ENCODE data around the gene HTR7.
"Not testable (repeated sequence)": the region's sequence is repeated elsewhere in the genome, so short reads cannot be mapped to it uniquely, and the experiment has no call there.

Gene HTR7

GRCh38 chr10:90889636-90890035 lies 31.8 kb upstream of the HTR7 start:
- in situ Hi-C loops (cut with HindIII; ENCODE audit: low pct_ligation_motif_present, low sequenced_read_pairs), result no loop called here
- no peak for TF ChIP-seq CTCF (IDR thresholded peaks at IDR 0.05; ENCODE audit: low read depth, low read length, missing control alignments)
- no peak overlapping the region for H3K27ac ChIP-seq
- H3K36me3 ChIP-seq (replicated peaks), result peaks cover 15% of the 10 kb centered on the region
- H3K27me3 ChIP-seq (replicated peaks), result no peaks in the 10 kb centered on the region
- H3K4me3 ChIP-seq (ENCODE audit: low read depth, low read length), result no peak overlapping the region
- no peak for DNase-seq

GRCh38 chr10:90888387-90888786 lies 30.5 kb upstream of the HTR7 start:
- no peak for DNase-seq
- in situ Hi-C loops (cut with HindIII; ENCODE audit: low pct_ligation_motif_present, low sequenced_read_pairs), result no loop called here
- Histone ChIP-seq H3K27ac (no peak overlapping the region), H3K4me3 (ENCODE audit: low read depth, low read length) (no peak overlapping the region), H3K36me3 (replicated peaks) (peaks cover 15% of the 10 kb centered on the region), H3K27me3 (replicated peaks) (no peaks in the 10 kb centered on the region)
- no peak for TF ChIP-seq CTCF (IDR thresholded peaks at IDR 0.05; ENCODE audit: low read depth, low read length, missing control alignments)

GRCh38 chr10:90887555-90887954 lies 29.7 kb upstream of the HTR7 start:
- in situ Hi-C loops (cut with HindIII; ENCODE audit: low pct_ligation_motif_present, low sequenced_read_pairs), result no loop called here
- H3K27me3 ChIP-seq (replicated peaks), result no peaks in the 10 kb centered on the region
- no peak overlapping the region for H3K27ac ChIP-seq

DNA sequence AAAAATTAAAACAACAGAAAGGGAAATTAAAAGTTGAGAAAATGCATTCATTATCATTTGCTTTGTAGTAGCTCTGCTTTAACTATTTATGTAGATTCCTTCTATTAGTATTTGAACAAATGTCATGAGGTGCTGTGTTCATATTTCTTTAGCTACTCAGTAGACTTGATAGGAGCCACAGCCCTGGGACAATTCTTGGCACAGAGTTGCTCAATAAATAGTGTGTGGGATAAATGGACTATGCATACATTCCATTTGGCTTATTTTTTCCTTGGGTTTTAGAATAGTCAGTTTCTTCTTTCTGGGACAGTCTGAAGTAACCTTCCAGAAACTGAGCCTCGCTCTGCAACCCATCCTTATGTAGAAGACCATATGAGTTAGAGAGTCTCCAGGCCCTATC lies 27.3 kb upstream of the HTR7 start:
- DNase-seq, result peak; percentile 71
- no peaks in the 10 kb centered on the region for H3K27me3 ChIP-seq (replicated peaks)
- H3K36me3 ChIP-seq (replicated peaks), result peaks cover 15% of the 10 kb centered on the region
- in situ Hi-C loops (cut with HindIII; ENCODE audit: low pct_ligation_motif_present, low sequenced_read_pairs), result no loop called here
- peak overlapping the region; percentile 20 for H3K27ac ChIP-seq
- H3K4me3 ChIP-seq (ENCODE audit: low read depth, low read length), result no peak overlapping the region
- TF ChIP-seq CTCF (IDR thresholded peaks at IDR 0.05; ENCODE audit: low read depth, low read length, missing control alignments), result no peak

More at GRCh38 chr10:90887555-90887954, 29.7 kb upstream of the HTR7 start:
- DNase-seq, result no peak
- H3K4me3 ChIP-seq (ENCODE audit: low read depth, low read length), result no peak overlapping the region
- no peak for TF ChIP-seq CTCF (IDR thresholded peaks at IDR 0.05; ENCODE audit: low read depth, low read length, missing control alignments)
- peaks cover 15% of the 10 kb centered on the region for H3K36me3 ChIP-seq (replicated peaks)

- peak; percentile 17 for DNase-seq
- Histone ChIP-seq H3K36me3 (replicated peaks) (peaks cover 17% of the 10 kb centered on the region), H3K27ac (peak overlapping the region; percentile 20), H3K27me3 (replicated peaks) (no peaks in the 10 kb centered on the region), H3K4me3 (ENCODE audit: low read depth, low read length) (no peak overlapping the region)
- no peak for TF ChIP-seq CTCF (IDR thresholded peaks at IDR 0.05; ENCODE audit: low read depth, low read length, missing control alignments)
- in situ Hi-C loops (cut with HindIII; ENCODE audit: low pct_ligation_motif_present, low sequenced_read_pairs), result no loop called here
Measured at GRCh38 chr10:90884431-90884830, 26.6 kb upstream of the HTR7 start.

DNA sequence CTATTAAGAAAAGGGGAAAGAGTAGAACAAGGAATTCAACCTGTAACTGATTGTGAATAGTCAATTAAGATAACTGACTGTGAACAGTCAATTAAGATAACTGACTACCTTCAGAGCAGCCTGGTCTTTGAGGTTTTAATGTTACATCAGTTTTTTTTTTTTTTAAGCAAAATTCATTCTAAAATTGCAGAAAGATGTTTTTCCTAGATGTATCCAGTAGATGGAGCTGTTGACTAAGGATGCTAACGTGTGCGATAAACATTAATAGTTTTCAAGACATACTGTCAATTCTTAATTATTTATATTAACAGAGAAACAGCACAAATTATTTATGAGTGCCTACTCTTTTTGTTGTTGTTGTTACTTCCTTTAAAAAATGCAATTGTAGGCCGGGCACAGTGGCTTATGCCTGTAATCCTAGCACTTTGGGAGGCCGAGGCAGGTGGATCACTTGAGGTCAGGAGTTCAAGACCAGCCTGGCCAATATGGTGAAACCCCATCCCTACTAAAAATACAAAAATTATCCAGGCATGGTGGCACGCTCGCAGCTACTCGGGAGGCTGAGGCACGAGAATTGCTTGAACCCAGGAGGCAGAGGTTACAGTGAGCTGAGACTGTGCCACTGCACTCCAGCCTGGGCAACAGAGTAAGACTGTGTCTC lies 22.4 kb upstream of the HTR7 start:
- TF ChIP-seq CTCF (IDR thresholded peaks at IDR 0.05; ENCODE audit: low read depth, low read length, missing control alignments), result peak; percentile 38
- in situ Hi-C loops (cut with HindIII; ENCODE audit: low pct_ligation_motif_present, low sequenced_read_pairs); H3K27me3 ChIP-seq (replicated peaks); H3K27ac ChIP-seq; H3K4me3 ChIP-seq (ENCODE audit: low read depth, low read length); DNase-seq: not testable (repeated sequence)
- H3K36me3 ChIP-seq (replicated peaks), result peaks cover 17% of the 10 kb centered on the region
